Kidney (tissue), 14 donors: ENCODE data around the gene PAPOLB. TPM values are rescaled to one million over a fixed set of nuclear protein-coding genes. Genes with fewer than 3 reads are reported as not detected.

Source experiments
- DNase-seq, 5 donors: peaks; one replicate each; pipeline ENCODE4 v3.0.0-alpha.2; 2013 to 2020
- FAIRE-seq: peaks from 2 replicates; lab custom pipeline; 2012; peaks lifted over from hg19 to GRCh38; lab: Jason Lieb, UNC
- H3K27ac ChIP-seq, 2 donors: one replicate each; pipeline ENCODE4 v1.7.0; 2013; ENCODE audit warnings: low read depth in 2 of 2, low read length in 2 of 2, inconsistent platforms in 1 of 2
- H3K27me3 ChIP-seq: one replicate; pipeline ENCODE4 v1.7.1; 2013; ENCODE audit warnings: low read length, inconsistent platforms; ENCODE audit not compliant: control insufficient read depth, insufficient read depth
- H3K36me3 ChIP-seq, 3 donors: one replicate each; pipeline versions ENCODE4 v1.7.0 to v1.7.1; 2013; ENCODE audit warnings: low read length in 3 of 3, control low read depth in 1 of 3, inconsistent platforms in 1 of 3; ENCODE audit not compliant: insufficient read depth in 3 of 3, control insufficient read depth in 2 of 3
- H3K4me1 ChIP-seq, 3 donors: one replicate each; pipeline versions ENCODE4 v1.7.0 to v1.7.1; 2013; ENCODE audit warnings: low read length in 3 of 3, inconsistent platforms in 1 of 3, low read depth in 1 of 3; ENCODE audit not compliant: control insufficient read depth in 2 of 3, insufficient read depth in 2 of 3
- H3K4me3 ChIP-seq, 3 donors: one replicate each; pipeline versions ENCODE4 v1.7.0 to v1.8.1; 2013; ENCODE audit warnings: low read length in 3 of 3, control low read depth in 1 of 3, inconsistent platforms in 1 of 3
- H3K9ac ChIP-seq, 3 donors: one replicate each; pipeline versions ENCODE4 v1.7.0 to v1.7.1; 2013; ENCODE audit warnings: low read length in 3 of 3, control low read depth in 1 of 3, inconsistent platforms in 1 of 3
- H3K9me3 ChIP-seq, 3 donors: one replicate each; pipeline versions ENCODE4 v1.7.0 to v1.7.1; 2013; ENCODE audit warnings: low read length in 3 of 3, control low read depth in 1 of 3, inconsistent platforms in 1 of 3; ENCODE audit not compliant: control insufficient read depth in 2 of 3, insufficient read depth in 1 of 3
- intact Hi-C: fragments of 100-400 bp; cut with DNase I; formaldehyde crosslinking; loops from one replicate; pipeline ENCODE4 v1.11.1; 2022
- polyA plus RNA-seq: library from polyadenylated mRNA; stranded (reverse); fragments of 350-450 nt; fragmentation: Illumina TruSeq; extraction: RNeasy Lipid Tissue Mini Kit (QIAGEN cat#74804); gene quantifications from one replicate; pipeline ENCODE4 v1.2.3, GENCODE V29; 2014; ENCODE audit warnings: low read depth, low replicate concordance; ENCODE audit not compliant: insufficient read depth
- total RNA-seq: library from RNA; stranded (reverse); fragmentation: NEBNext Ultra II Directional; extraction: Animal tissue kit (Norgen Biotek cat#: 25700); gene quantifications from one replicate; pipeline ENCODE4 v1.2.1, GENCODE V29; 2021
- TF ChIP-seq, protein P1 (sequence below): IDR thresholded peaks from 3 replicates; pipeline ENCODE4 v1.5.1; 2012; ENCODE audit warnings: mild to moderate bottlenecking, moderate library complexity, borderline replicate concordance; ENCODE audit not compliant: insufficient read depth; ENCODE audit errors: extremely low read depth
- donor health status: control.
- donor health status: control.
- donor health status: control.
- donor health status: control.
- donor health status: control.
- donor health status: DM: yes; HTN: yes; CAD: no.
- donor health status: Normal renal cell carcinoma (clear cell type).

Gene PAPOLB
- total and polyA plus RNA-seq, 2 donors from 2014 or later: 0.06 TPM; not detected in 1

DNA sequence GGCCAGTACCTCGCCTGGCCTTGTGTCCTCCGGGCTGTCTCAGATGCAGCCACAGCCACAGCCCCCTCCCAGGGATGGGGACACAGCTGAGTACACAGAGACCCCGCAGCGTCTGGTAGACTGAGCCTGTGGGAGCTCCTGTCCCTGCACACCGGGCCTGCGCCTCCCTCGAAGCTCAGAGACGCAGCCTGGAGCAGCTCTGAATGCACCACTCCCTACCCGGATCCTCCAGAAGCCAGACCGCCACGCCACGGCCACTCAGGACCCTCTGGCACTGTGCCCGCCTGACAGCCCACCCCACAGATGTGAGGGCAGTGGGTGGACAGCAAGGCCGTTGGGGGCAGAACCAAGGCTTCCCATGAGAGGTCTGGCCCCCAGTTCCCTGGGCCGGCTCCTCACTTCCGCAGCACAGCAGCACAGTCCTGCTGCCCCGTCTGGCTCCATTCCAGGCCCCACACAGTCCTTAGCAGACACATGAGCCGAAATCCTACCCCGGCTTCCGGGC lies 40.8 kb downstream of the PAPOLB start:
- FAIRE-seq (no peak), DNase-seq (no peak)
- intact Hi-C loops: no loop called here
- H3K4me3 ChIP-seq: no peak overlapping the region
- no peak overlapping the region for H3K27ac ChIP-seq
- TF ChIP-seq, protein P1, sequence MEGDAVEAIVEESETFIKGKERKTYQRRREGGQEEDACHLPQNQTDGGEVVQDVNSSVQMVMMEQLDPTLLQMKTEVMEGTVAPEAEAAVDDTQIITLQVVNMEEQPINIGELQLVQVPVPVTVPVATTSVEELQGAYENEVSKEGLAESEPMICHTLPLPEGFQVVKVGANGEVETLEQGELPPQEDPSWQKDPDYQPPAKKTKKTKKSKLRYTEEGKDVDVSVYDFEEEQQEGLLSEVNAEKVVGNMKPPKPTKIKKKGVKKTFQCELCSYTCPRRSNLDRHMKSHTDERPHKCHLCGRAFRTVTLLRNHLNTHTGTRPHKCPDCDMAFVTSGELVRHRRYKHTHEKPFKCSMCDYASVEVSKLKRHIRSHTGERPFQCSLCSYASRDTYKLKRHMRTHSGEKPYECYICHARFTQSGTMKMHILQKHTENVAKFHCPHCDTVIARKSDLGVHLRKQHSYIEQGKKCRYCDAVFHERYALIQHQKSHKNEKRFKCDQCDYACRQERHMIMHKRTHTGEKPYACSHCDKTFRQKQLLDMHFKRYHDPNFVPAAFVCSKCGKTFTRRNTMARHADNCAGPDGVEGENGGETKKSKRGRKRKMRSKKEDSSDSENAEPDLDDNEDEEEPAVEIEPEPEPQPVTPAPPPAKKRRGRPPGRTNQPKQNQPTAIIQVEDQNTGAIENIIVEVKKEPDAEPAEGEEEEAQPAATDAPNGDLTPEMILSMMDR: no peak
- H3K4me1 ChIP-seq: peaks cover 0 to 3% (median 0%) of the 10 kb centered on the region in 3 donors
- no peak overlapping the region for H3K9ac ChIP-seq
- H3K9me3 ChIP-seq: no peaks in the 10 kb centered on the region
- H3K27me3 ChIP-seq: no peaks in the 10 kb centered on the region
- H3K36me3 ChIP-seq: no peaks in the 10 kb centered on the region

DNA sequence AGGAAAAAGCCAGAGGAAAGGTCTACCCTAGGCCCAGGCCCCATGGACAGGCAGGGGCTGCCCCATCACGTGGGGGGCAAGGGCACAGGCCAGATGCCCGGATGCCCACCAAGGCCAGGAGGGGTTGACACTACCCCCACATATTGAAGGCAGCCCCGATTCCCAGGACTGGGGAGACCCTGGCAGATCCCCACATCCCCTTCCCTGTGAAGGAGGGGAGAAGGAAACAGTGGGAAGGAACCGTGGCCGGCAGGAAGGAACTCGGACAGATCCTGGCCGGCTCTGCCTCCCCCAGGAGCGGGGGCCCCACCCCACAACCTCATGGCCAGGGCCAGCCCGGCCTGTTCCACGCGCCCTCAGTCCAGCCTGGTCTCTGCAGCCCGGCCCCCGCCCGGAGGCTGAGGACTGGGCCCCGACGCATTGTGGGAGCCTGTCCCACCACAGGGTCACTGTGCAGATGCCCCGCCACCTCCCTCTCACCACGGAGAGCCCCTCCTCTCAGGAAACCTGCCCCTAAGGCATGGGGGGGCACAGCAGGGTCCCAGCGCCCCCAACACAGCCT lies 41.3 kb downstream of the PAPOLB start:
- H3K27ac ChIP-seq: peak overlapping the region in 1 of 2 donors; percentile 59
- FAIRE-seq: no peak
- intact Hi-C loops: no loop called here

DNA sequence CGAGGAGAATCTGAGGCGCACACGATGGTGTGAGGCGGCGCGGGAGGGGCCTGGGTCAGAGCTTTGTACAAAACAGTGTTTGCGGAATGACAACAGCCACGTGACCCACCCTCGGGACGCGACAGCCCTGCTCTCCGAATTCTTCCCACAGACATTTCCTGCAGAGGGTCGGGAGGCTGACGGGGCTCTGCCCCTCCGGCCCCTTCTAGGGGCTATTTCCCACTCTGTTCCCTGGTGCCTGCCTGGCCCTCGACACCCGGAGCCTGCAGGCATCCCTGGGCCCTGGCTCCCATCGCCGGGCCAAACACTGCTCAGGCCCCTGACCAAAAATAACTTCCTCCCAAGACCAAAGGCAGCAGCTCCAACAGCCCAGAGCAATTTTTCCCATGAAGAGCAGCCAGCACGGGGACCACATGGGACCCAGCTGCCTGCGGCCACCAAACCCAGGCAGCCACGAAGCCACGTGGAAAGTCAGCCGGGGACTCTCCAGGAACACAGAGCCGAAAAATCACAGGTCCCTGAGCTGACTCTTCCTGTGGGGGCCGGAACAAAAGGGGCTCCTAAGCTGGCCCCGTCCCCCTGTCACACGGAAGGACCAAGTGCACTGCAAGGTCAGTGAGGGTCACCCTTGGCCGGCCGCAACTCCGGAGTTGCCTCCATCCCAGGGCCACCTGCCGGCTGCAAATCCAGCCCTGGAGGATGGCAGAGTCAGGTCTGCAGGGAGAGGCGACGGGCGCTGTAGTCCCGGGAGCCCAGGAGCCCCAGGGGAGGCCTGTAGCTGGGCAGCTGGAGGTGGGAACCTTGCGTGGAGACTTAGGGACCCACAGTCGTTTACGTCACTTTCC lies 42.0 kb downstream of the PAPOLB start:
- no peaks in the 10 kb centered on the region for H3K9me3 ChIP-seq
- DNase-seq (peak in 2 of 5 donors; percentile 61 to 83), FAIRE-seq (no peak)
- H3K27ac ChIP-seq: peak overlapping the region; percentile 23 to 59
- no peaks in the 10 kb centered on the region for H3K36me3 ChIP-seq
- intact Hi-C loops: no loop called here
- H3K4me1 ChIP-seq: peaks cover 0 to 3% (median 0%) of the 10 kb centered on the region in 3 donors
- H3K9ac ChIP-seq: no peak overlapping the region
- H3K4me3 ChIP-seq: no peak overlapping the region
- TF ChIP-seq, protein P1: no peak
- no peaks in the 10 kb centered on the region for H3K27me3 ChIP-seq

More for the DNA sequence above, 41.3 kb downstream of the PAPOLB start:
- Histone ChIP-seq H3K27me3 (no peaks in the 10 kb centered on the region), H3K9ac (no peak overlapping the region), H3K36me3 (no peaks in the 10 kb centered on the region), H3K4me1 (peaks cover 0 to 3% (median 0%) of the 10 kb centered on the region in 3 donors), H3K9me3 (no peaks in the 10 kb centered on the region), H3K4me3 (no peak overlapping the region)
- DNase-seq: no peak
- TF ChIP-seq, protein P1: no peak
